ENCODE data around the gene FIBIN.

The FIBIN gene

GRCh38 chr11:27022659-27023251 lies 28.8 kb downstream of the FIBIN start:
- no peak for DNase-seq (ENCODE audit: low read depth in 2 of 2)

DNA sequence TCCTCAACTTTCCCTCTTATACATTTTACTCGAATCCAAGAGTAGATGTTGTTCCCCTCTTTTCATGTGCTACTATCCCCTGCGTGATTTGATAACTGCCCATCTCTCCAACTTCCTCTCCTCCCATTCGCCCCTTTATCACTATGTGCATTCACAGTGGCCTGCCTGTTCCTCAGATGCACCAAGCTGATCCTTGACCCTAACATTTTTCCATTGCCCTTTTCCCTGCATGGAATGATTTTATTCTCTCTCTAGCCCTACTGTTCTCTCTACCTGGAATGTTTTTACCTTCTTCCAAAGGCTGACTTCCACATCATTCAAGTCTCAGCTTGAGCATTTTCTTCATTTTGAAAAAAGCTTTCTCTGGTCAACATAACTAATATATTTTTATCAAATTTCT lies 31.0 kb downstream of the FIBIN start:
- DNase-seq (ENCODE audit: low read depth in 2 of 2), result no peak

DNA sequence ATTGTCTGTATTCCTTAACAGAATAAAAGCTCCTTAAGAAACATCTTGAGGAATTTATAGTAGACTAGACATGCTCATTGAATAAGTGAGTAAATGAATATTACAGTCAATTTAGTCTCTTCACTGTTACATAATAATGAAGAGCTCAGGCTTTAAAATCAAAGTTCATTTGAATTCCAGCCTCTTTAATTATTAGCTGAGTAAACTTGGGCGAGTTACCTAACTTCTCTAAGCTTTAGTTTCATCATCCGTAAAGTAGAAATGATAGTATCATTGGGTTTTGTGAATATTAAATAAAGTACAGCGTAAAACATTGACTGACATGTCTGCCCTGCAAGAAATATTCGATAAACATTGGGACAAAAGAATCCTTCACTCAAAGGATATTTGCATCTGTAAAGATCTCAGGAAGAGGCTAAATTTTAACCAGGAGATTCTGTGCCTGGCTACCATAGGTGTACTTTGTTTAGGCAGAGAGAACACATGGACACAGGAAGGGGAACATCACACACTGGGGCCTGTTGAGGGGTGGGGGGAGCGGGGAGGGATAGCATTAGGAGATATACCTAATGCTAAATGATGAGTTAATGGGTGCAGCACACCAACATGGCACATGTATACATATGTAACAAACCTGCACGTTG lies 31.5 kb downstream of the FIBIN start:
- no peak for DNase-seq (ENCODE audit: low read depth in 2 of 2)

DNA sequence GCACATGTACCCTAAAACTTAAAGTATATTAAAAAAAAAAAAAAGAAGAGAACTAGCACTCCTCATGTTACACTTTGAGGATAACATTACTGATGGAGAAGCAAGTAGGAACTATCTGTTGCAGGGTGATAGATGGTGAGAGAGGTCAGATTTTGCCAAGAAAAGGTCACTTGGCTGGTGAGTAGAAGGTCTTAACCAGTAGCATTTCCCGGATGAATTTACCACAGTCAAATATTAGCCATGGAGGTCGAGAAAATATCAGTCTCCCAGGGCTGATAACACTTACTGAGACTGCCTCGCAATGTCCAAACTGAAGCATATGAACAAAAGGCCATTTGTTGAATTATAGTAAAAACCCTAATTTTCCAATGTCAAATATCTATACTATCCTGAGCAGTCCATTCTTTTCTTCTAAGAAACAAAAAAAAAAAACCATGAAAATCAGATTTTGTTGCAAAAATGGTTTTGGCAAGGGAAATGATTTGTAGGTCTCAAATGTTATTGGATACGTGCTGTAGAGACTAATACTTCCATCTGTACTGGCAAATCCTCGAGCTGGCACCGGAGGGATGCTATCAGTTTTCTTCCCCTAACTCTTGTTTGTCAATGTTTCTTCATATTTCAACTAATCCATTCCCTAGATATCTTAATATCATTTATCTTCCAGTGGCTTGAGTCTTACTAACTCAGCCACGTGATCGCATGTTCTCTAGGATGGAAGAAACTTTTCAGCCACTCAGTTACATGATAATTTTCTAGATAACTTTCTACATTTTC lies 32.2 kb downstream of the FIBIN start:
- no peak for DNase-seq (ENCODE audit: low read depth in 2 of 2)

- DNase-seq (ENCODE audit: low read depth in 2 of 2), result no peak
These were observed 34.7 kb downstream of the FIBIN start for GRCh38 chr11:27028561-27028965.

DNA sequence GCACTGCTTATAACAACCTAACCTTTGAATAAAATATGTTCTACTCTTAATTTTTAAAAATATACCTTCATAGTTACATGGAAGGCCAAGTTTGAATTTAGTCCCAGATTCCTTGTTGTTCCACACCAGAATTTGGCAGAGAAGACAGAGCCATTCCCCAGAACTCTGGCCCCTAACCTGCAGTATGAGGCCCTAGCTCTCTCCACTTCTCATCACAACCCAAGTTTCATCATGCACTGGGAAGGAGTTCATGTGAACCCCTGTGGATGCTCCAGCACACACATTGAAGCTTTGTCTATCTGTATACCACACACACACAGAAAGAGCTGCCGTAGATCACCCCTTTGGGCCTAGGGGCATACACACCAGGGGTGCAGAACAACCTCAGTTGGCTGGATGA lies 36.1 kb downstream of the FIBIN start:
- no peak for DNase-seq (ENCODE audit: low read depth in 2 of 2)

- no peak for DNase-seq (ENCODE audit: low read depth in 2 of 2)
These were observed 37.8 kb downstream of the FIBIN start for GRCh38 chr11:27031754-27032153.

DNA sequence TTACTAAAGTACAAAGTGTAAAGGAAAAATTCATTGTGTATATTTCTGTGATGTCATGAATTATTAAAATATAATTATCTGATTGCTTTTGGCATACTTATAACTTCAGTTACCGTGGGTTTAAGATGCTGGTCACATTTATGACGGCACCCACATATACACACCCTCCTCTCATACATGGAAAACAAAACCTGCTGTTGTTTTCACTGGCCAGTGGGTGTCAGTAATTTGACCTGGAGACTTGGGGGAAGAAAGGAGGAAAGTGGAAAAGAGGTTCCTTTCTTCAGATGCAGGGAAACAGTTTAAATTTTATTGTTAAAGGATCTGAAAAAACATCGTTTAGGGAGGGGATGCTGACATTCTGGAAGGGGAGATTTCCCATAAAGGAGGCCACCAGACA lies 46.0 kb downstream of the FIBIN start:
- DNase-seq (ENCODE audit: low read depth in 2 of 2), result no peak

GRCh38 chr11:27040302-27041115 lies 46.6 kb downstream of the FIBIN start, which contains the start of gene BBOX1:
Gene BBOX1 (plus strand): TSS chr11:27040815. CDS start chr11:27055431, 14,616 bp downstream.
- no peak for DNase-seq (ENCODE audit: low read depth in 2 of 2)

DNA sequence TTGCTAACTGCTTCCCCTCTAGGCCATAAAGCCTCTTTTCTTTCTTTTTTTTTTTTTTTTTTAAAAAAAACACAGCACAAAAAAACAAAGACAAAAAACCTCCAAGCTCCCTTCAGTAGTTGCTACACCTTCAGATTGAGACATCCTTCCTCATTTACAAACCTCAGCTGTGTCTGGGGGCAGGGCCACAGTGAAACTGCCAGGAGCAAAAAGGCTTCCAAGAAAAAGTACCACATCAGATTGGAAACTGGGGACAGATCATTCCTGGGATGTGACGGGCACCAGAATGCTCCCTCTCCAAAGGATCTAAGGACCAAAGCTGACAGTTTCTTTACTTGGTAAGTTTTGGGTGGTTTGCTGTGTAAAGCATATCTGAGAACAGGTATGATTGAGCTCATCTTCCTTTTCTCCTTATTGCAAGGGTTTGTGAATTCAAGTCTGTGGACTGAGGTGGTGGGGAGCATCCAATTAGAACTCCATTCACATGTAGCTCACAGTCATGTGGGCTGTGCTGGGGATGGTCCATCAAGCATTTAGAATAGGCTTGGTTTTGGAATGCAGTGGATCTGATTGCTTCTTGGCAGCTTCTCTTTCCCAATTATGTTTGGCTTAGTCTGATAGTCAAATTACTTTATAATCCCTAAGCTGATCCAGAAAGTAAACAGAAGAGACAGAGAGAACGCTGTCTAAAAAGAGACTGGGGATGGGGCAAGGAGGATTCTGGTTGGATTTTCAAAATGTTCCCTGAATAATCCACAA lies 47.4 kb downstream of the FIBIN start:
- DNase-seq (ENCODE audit: low read depth in 2 of 2), result no peak

Measured in stimulated activated CD8-positive, alpha-beta memory T cell treated with anti-CD3 and anti-CD28 coated beads, Interleukin-7, amount 100 ng/mL, for 1 hour (primary cell).